ENCODE measurements around the gene OVCH2.
"Not testable (repeated sequence)": the region's sequence is repeated elsewhere in the genome, so short reads cannot be mapped to it uniquely, and the experiment has no call there.

OVCH2 gene

GRCh38 chr11:7706377-7706776 is at the start of gene OVCH2:
TSS of gene OVCH2 (minus strand) at chr11:7706477. CDS start at chr11:7706394, 83 bp downstream.
- no peak within 1 kb of the TSS for H3K4me3 ChIP-seq (ENCODE audit: low read depth, low read length, poor library complexity, severe bottlenecking)
- no peaks in the 10 kb centered on the region for H3K9me2 ChIP-seq (ENCODE audit: low read depth, low read length)
- no peak within 1 kb of the TSS for H3K27ac ChIP-seq (ENCODE audit: low read depth, low read length, poor library complexity, severe bottlenecking)
- no peaks in the 10 kb centered on the region for H3K9me3 ChIP-seq (ENCODE audit: low read length)
- no peaks in the 10 kb centered on the region for H3K36me3 ChIP-seq (ENCODE audit: insufficient read depth, low read length)
- no peaks in the 10 kb centered on the region for H3K27me3 ChIP-seq (ENCODE audit: insufficient read depth, low read length)
- no peaks in the 10 kb centered on the region for H3K4me1 ChIP-seq (ENCODE audit: insufficient read depth, low read length, severe bottlenecking)
- H3K9ac ChIP-seq (ENCODE audit: low read length): no peak within 1 kb of the TSS
- no peaks in the 10 kb centered on the region for H4K20me1 ChIP-seq (ENCODE audit: insufficient read depth, low read length)
- no peaks in the 10 kb centered on the region for H3K79me2 ChIP-seq (ENCODE audit: insufficient read depth, low read length)
- TF ChIP-seq, protein P1, sequence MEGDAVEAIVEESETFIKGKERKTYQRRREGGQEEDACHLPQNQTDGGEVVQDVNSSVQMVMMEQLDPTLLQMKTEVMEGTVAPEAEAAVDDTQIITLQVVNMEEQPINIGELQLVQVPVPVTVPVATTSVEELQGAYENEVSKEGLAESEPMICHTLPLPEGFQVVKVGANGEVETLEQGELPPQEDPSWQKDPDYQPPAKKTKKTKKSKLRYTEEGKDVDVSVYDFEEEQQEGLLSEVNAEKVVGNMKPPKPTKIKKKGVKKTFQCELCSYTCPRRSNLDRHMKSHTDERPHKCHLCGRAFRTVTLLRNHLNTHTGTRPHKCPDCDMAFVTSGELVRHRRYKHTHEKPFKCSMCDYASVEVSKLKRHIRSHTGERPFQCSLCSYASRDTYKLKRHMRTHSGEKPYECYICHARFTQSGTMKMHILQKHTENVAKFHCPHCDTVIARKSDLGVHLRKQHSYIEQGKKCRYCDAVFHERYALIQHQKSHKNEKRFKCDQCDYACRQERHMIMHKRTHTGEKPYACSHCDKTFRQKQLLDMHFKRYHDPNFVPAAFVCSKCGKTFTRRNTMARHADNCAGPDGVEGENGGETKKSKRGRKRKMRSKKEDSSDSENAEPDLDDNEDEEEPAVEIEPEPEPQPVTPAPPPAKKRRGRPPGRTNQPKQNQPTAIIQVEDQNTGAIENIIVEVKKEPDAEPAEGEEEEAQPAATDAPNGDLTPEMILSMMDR (IDR thresholded peaks at IDR 0.05; ENCODE audit: low read length): no peak
- TF ChIP-seq EZH2 (IDR thresholded peaks at IDR 0.05; ENCODE audit: borderline replicate concordance, low read length): no peak
- H3F3A ChIP-seq (ENCODE audit: insufficient read depth, low read length): no peaks in the 10 kb centered on the region
- H3K4me2 ChIP-seq (ENCODE audit: low read length): no peak within 1 kb of the TSS
- H2AFZ ChIP-seq (ENCODE audit: low read length): no peak within 1 kb of the TSS

DNA sequence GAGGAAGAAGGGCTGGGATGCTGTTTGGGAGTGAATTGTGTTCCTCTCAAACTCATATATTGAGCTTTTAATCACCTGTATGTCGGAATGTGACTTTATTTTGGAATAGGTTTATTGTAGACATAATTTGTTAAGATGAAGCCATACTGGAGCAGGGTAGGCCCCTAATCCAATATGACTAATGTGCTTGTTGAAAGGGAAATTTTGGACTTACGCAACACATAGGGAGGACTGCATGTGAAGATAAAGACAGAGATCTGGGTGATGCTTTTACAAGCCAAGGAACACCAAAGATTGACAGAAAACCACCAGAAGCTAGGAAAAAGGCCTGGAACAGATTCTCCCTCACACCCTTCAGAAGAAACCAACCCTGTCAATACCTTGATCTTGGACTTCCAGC is 43.2 kb upstream of the OVCH2 start:
- no peaks in the 10 kb centered on the region for H3K9me3 ChIP-seq (ENCODE audit: low read length)
- no peak for TF ChIP-seq EZH2 (IDR thresholded peaks at IDR 0.05; ENCODE audit: borderline replicate concordance, low read length)
- TF ChIP-seq, protein P1 (IDR thresholded peaks at IDR 0.05; ENCODE audit: low read length): no peak
- H3K9me2 ChIP-seq (ENCODE audit: low read depth, low read length): no peaks in the 10 kb centered on the region
- no peaks in the 10 kb centered on the region for H3K79me2 ChIP-seq (ENCODE audit: insufficient read depth, low read length)
- H4K20me1 ChIP-seq (ENCODE audit: insufficient read depth, low read length): no peaks in the 10 kb centered on the region
- no peaks in the 10 kb centered on the region for H3K36me3 ChIP-seq (ENCODE audit: insufficient read depth, low read length)
- H3K4me3 ChIP-seq (ENCODE audit: low read depth, low read length, poor library complexity, severe bottlenecking): no peak overlapping the region
- H3K4me2 ChIP-seq (ENCODE audit: low read length): no peak overlapping the region
- no peaks in the 10 kb centered on the region for H3K4me1 ChIP-seq (ENCODE audit: insufficient read depth, low read length, severe bottlenecking)
- H2AFZ ChIP-seq (ENCODE audit: low read length): no peak overlapping the region
- H3F3A ChIP-seq (ENCODE audit: insufficient read depth, low read length): no peaks in the 10 kb centered on the region
- H3K9ac ChIP-seq (ENCODE audit: low read length): no peak overlapping the region
- H3K27me3 ChIP-seq (ENCODE audit: insufficient read depth, low read length): no peaks in the 10 kb centered on the region
- no peak overlapping the region for H3K27ac ChIP-seq (ENCODE audit: low read depth, low read length, poor library complexity, severe bottlenecking)

DNA sequence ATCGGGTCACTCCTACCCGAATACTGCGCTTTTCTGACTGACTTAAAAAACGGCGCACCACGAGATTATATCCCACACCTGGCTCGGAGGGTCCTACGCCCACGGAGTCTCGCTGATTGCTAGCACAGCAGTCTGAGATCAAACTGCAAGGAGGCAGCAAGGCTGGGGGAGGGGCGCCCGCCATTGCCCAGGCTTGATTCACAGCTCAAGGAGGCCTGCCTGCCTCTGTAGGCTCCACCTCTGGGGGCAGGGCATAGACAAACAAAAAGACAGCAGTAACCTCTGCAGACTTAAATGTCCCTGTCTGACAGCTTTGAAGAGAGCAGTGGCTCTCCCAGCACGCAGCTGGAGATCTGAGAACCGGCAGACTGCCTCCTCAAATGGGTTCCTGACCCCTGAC is 28.5 kb upstream of the OVCH2 start:
- not testable (repeated sequence) for H3K27ac ChIP-seq (ENCODE audit: low read depth, low read length, poor library complexity, severe bottlenecking); H3K27me3 ChIP-seq (ENCODE audit: insufficient read depth, low read length); H3F3A ChIP-seq (ENCODE audit: insufficient read depth, low read length); H3K4me1 ChIP-seq (ENCODE audit: insufficient read depth, low read length, severe bottlenecking); H3K36me3 ChIP-seq (ENCODE audit: insufficient read depth, low read length); H3K4me3 ChIP-seq (ENCODE audit: low read depth, low read length, poor library complexity, severe bottlenecking); H3K4me2 ChIP-seq (ENCODE audit: low read length); H4K20me1 ChIP-seq (ENCODE audit: insufficient read depth, low read length); H3K9me3 ChIP-seq (ENCODE audit: low read length); H2AFZ ChIP-seq (ENCODE audit: low read length); H3K9ac ChIP-seq (ENCODE audit: low read length); H3K9me2 ChIP-seq (ENCODE audit: low read depth, low read length); H3K79me2 ChIP-seq (ENCODE audit: insufficient read depth, low read length)

DNA sequence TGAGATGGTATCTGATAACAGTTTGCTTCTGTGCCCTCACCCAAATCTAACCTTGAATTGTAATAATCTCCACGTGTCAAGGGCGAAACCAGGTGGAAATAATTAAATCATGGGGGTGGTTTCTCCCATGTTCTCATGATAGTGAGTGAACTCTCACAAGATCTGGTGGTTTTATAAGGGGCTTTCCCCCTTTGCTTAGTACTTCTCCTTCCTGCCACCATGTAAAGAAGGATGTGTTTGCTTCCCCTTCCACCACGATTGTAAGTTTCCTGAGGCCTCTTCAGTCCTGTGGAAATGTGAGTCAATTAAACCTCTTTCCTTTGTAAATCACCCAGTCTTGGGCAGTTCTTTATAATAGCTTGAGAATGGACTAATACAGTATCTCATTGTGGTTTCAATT is 8.5 kb upstream of the OVCH2 start:
- Histone ChIP-seq H3K27ac (ENCODE audit: low read depth, low read length, poor library complexity, severe bottlenecking) (no peak overlapping the region), H2AFZ (ENCODE audit: low read length) (no peak overlapping the region), H4K20me1 (ENCODE audit: insufficient read depth, low read length) (no peaks in the 10 kb centered on the region), H3K27me3 (ENCODE audit: insufficient read depth, low read length) (no peaks in the 10 kb centered on the region; the same call in 1 of the 2 replicates), H3K4me3 (ENCODE audit: low read depth, low read length, poor library complexity, severe bottlenecking) (no peak overlapping the region), H3K9me2 (ENCODE audit: low read depth, low read length) (no peaks in the 10 kb centered on the region), H3K9ac (ENCODE audit: low read length) (no peak overlapping the region), H3K4me1 (ENCODE audit: insufficient read depth, low read length, severe bottlenecking) (no peaks in the 10 kb centered on the region), H3F3A (ENCODE audit: insufficient read depth, low read length) (no peaks in the 10 kb centered on the region), H3K36me3 (ENCODE audit: insufficient read depth, low read length) (no peaks in the 10 kb centered on the region), H3K4me2 (ENCODE audit: low read length) (no peak overlapping the region), H3K9me3 (ENCODE audit: low read length) (no peaks in the 10 kb centered on the region), H3K79me2 (ENCODE audit: insufficient read depth, low read length) (no peaks in the 10 kb centered on the region)
- no peak for TF ChIP-seq EZH2 (IDR thresholded peaks at IDR 0.05; ENCODE audit: borderline replicate concordance, low read length)
- TF ChIP-seq, protein P1 (IDR thresholded peaks at IDR 0.05; ENCODE audit: low read length): no peak
